Measurements from ENCODE around the gene FOXP2.

GRCh38 chr7:114527589-114527988, 113.0 kb downstream of the FOXP2 start:
- TF ChIP-seq CTCF (IDR thresholded peaks at IDR 0.05; ENCODE audit: low read depth, low read length, missing input control): no peak
- TF ChIP-seq EGR1 (IDR thresholded peaks at IDR 0.05; ENCODE audit: low read depth in 2 of 2): no peak
- no peak for TF ChIP-seq HNF4A (conservative IDR thresholded peaks at IDR 0.05)
- TF ChIP-seq GABPA (IDR thresholded peaks at IDR 0.05 in 1 of 2, conservative IDR thresholded peaks at IDR 0.05 in 1 of 2): no peak
- TF ChIP-seq REST (IDR thresholded peaks at IDR 0.05): no peak
- TF ChIP-seq ATF3 (IDR thresholded peaks at IDR 0.05): no peak
- no peak for TF ChIP-seq SP1 (IDR thresholded peaks at IDR 0.05)
- TF ChIP-seq JUND (IDR thresholded peaks at IDR 0.05): no peak
- TF ChIP-seq ZBTB33 (IDR thresholded peaks at IDR 0.05): no peak
- no peak for TF ChIP-seq YY1 (IDR thresholded peaks at IDR 0.05)
- no peak for TF ChIP-seq NR2F2 (IDR thresholded peaks at IDR 0.05)
